ENCODE data around the gene GPD2.

GRCh38 chr2:156511122-156511521 lies 74.9 kb downstream of the GPD2 start:
- TF ChIP-seq CTCF (IDR thresholded peaks at IDR 0.05; ENCODE audit: low read length), result no peak
- TF ChIP-seq EZH2phosphoT487 (IDR thresholded peaks at IDR 0.05; ENCODE audit: low read length), result no peak
- no peak for TF ChIP-seq EZH2 (optimal IDR thresholded peaks at IDR 0.05; ENCODE audit: low read depth, low read length)

Data from MM.1S (cell line).